ENCODE measurements around the gene CARS2. TPM values are rescaled to one million over a fixed set of nuclear protein-coding genes. Genes with fewer than 3 reads are reported as not detected.
A peak's percentile ranks its signal among the peaks of the same experiment; 100 is the strongest.
"Not testable (repeated sequence)": the region's sequence is repeated elsewhere in the genome, so short reads cannot be mapped to it uniquely, and the experiment has no call there.

The CARS2 gene
- total RNA-seq, 3 donors from 2014 or later: 39.8 to 71.4 (median 56.4) TPM

GRCh38 chr13:110662091-110662490 is 43.8 kb downstream of the CARS2 start:
- TF ChIP-seq, protein P1, sequence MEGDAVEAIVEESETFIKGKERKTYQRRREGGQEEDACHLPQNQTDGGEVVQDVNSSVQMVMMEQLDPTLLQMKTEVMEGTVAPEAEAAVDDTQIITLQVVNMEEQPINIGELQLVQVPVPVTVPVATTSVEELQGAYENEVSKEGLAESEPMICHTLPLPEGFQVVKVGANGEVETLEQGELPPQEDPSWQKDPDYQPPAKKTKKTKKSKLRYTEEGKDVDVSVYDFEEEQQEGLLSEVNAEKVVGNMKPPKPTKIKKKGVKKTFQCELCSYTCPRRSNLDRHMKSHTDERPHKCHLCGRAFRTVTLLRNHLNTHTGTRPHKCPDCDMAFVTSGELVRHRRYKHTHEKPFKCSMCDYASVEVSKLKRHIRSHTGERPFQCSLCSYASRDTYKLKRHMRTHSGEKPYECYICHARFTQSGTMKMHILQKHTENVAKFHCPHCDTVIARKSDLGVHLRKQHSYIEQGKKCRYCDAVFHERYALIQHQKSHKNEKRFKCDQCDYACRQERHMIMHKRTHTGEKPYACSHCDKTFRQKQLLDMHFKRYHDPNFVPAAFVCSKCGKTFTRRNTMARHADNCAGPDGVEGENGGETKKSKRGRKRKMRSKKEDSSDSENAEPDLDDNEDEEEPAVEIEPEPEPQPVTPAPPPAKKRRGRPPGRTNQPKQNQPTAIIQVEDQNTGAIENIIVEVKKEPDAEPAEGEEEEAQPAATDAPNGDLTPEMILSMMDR (IDR thresholded peaks at IDR 0.05): no peak
- ATAC-seq: no peak
- peaks cover 3% of the 10 kb centered on the region for H3K36me3 ChIP-seq (ENCODE audit: low read depth)
- H3K4me1 ChIP-seq (ENCODE audit: low read depth): no peaks in the 10 kb centered on the region
- intact Hi-C loops (cut with DNase I, micrococcal nuclease): no loop called here
- H3K4me3 ChIP-seq: no peak overlapping the region
- peaks cover 7% of the 10 kb centered on the region for H3K9me3 ChIP-seq
- no peak for DNase-seq

- ATAC-seq: no peak
- Histone ChIP-seq H3K4me3 (no peak overlapping the region), H3K4me1 (ENCODE audit: low read depth) (no peaks in the 10 kb centered on the region), H3K9me3 (peaks cover 7% of the 10 kb centered on the region), H3K36me3 (ENCODE audit: low read depth) (peaks cover 3% of the 10 kb centered on the region)
- DNase-seq: no peak
- intact Hi-C loops (cut with DNase I, micrococcal nuclease): no loop called here
- TF ChIP-seq, protein P1 (IDR thresholded peaks at IDR 0.05): no peak
These were observed 44.7 kb downstream of the CARS2 start for GRCh38 chr13:110661256-110661655.

DNA sequence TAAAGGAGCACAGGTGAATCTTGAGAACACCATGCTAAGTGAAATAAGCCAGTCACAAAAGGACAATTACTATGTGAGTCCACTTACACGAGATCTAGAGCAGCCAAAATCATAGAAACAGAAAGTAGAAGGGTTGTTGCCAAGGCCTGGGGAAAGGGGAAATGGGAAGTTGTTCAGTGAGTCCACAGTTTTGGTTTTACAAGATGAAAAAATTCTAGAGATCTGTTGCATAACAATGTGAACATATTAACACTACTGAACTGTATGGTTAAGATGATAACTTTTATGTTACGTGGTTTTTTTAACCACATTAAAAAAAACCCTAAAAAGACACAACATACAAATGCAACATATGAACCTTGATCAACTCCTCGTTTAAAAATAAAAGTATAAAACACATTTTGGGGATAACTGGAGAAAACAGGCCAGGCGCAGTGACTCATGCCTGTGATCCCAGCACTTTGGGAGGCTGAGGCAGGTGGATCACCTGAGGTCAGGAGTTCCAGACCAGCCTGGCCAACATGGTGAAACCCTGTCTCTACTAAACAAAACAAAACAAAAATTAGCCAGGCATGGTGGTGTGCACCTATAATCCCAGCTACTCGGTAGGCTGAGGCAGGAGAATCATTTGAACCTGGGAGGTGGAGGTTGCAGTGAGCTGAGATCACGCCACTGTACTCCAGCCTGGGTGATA is 47.6 kb downstream of the CARS2 start:
- H3K4me3 ChIP-seq; DNase-seq; H3K4me1 ChIP-seq (ENCODE audit: low read depth); H3K36me3 ChIP-seq (ENCODE audit: low read depth); H3K9me3 ChIP-seq: not testable (repeated sequence)
- intact Hi-C loops (cut with DNase I, micrococcal nuclease): loop anchor here in 1 of 2 donors (10.0 kb wide), 1 partner anchor 64 kb away; no protein-coding TSS in a partner anchor
- peak; percentile 57 for ATAC-seq

DNA sequence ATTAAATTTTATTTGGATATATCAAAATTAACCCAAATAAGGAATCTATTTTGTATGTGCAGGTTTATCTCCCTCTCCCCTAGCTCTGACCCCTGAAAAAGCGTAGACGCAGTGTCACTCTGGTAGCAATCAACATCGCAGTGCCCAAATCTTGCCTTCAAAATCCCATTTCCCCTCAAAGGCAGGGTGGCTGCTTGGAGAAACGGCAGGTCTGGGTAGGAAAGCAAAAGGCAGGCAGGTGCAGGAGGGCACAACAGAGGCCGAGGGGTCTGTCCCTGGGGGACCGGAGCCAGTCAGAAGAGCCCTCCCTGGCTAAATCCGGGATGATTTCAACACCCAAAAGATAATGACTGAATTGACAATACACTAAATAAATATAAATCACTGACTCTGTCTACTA is 48.7 kb downstream of the CARS2 start:
- DNase-seq: no peak
- TF ChIP-seq, protein P1 (IDR thresholded peaks at IDR 0.05): no peak
- Histone ChIP-seq H3K36me3 (ENCODE audit: low read depth) (no peaks in the 10 kb centered on the region), H3K9me3 (peaks cover 7% of the 10 kb centered on the region), H3K4me1 (ENCODE audit: low read depth) (no peaks in the 10 kb centered on the region), H3K4me3 (no peak overlapping the region)
- no peak for ATAC-seq
- intact Hi-C loops (cut with DNase I, micrococcal nuclease): loop anchor here in 1 of 2 donors (10.0 kb wide), 1 partner anchor 62 kb away; no protein-coding TSS in a partner anchor

- no peak for DNase-seq
- peaks cover 4% of the 10 kb centered on the region for H3K36me3 ChIP-seq (ENCODE audit: low read depth)
- no peaks in the 10 kb centered on the region for H3K9me3 ChIP-seq
- no peak for ATAC-seq
- no peak overlapping the region for H3K4me3 ChIP-seq
- H3K4me1 ChIP-seq (ENCODE audit: low read depth): no peaks in the 10 kb centered on the region
- TF ChIP-seq, protein P1 (IDR thresholded peaks at IDR 0.05): no peak
- intact Hi-C loops (cut with DNase I, micrococcal nuclease): loop anchor here in 1 of 2 donors (10.0 kb wide), 1 partner anchor 59 kb away; no protein-coding TSS in a partner anchor
These were observed 52.1 kb downstream of the CARS2 start for GRCh38 chr13:110653851-110654250.

DNA sequence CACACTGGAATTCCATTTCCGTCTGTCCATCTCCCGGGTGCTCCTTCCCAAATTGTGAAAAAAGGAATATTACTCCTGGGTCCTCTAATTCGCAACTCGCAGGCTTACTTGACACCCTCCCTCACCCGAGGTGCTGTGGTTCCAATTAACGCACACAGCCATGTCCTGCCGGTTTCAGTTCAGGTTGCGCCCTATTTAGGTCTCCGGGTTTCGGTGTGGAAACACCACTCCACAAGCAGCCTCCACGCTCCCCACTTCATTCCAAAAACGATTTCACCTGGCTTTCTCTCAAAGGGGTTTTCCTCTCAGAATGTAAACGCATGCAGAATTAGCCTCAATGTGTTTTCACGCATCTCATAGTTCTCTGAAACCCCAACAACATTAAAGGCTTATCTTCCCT is 52.6 kb downstream of the CARS2 start:
- intact Hi-C loops (cut with DNase I, micrococcal nuclease): loop anchor here in 1 of 2 donors (10.0 kb wide), 1 partner anchor 58 kb away; no protein-coding TSS in a partner anchor
- ATAC-seq (no peak), DNase-seq (no peak)
- TF ChIP-seq, protein P1 (IDR thresholded peaks at IDR 0.05): no peak
- no peak overlapping the region for H3K4me3 ChIP-seq
- H3K4me1 ChIP-seq (ENCODE audit: low read depth): no peaks in the 10 kb centered on the region
- no peaks in the 10 kb centered on the region for H3K9me3 ChIP-seq
- H3K36me3 ChIP-seq (ENCODE audit: low read depth): peaks cover 4% of the 10 kb centered on the region

Measured in mucosa of descending colon (tissue), 3 donors.